HG03045 (cell line): ENCODE measurements around the gene NOS1AP.

ENCODE experiments used
- ATAC-seq: cut with Tn5 transposase; IDR thresholded peaks from one replicate; pipeline ENCODE4 v1.9.1; 2021; ENCODE audit warnings: mild to moderate bottlenecking, moderate library complexity; ENCODE audit not compliant: unreplicated experiment

NOS1AP gene

GRCh38 chr1:162214202-162214601, 144.7 kb downstream of the NOS1AP start:
- ATAC-seq: no peak

- ATAC-seq: no peak
Measured at GRCh38 chr1:162215902-162216301, 146.4 kb downstream of the NOS1AP start.

DNA sequence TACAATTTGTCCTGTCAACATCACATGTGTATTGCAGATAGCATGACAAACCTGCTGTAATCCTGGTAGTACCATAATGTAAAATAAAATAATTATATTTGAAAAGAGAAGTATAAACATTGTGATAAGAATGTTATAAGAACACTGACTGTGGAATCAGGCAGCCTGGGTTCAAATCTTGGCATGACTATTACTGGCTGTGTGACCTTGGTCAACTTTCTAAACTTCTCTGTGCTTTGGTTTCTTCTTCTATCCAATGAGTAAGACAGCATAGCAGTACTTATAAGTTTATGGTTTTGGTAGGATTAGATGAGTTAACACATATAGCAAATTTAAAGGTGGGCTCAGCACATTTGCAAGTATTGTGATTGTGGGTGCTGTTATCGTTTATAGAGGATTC, 147.1 kb downstream of the NOS1AP start:
- ATAC-seq: no peak

GRCh38 chr1:162217706-162218105, 148.2 kb downstream of the NOS1AP start:
- no peak for ATAC-seq

- no peak for ATAC-seq
Measured at GRCh38 chr1:162218546-162218945, 149.1 kb downstream of the NOS1AP start.

GRCh38 chr1:162218975-162219374, 149.5 kb downstream of the NOS1AP start:
- no peak for ATAC-seq

DNA sequence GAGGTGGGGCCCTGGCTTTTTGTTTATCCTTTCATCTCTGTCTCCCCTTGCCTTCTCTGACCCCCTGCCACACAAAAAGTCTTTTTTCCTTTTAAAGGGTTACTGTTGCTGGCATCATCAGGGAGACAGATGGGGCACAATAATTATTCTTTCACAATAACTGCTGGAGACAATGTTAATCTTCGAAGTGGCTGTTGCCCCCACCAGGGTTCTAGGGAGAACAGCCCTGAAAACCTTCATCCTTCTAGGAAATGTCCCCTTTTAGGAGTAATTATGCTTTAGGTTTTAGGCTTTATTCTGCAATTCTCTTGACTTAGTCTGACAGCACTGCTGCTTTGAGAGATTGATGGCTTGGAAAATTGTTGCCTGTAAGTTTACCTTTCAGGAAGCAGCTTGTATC, 150.0 kb downstream of the NOS1AP start:
- ATAC-seq: no peak

DNA sequence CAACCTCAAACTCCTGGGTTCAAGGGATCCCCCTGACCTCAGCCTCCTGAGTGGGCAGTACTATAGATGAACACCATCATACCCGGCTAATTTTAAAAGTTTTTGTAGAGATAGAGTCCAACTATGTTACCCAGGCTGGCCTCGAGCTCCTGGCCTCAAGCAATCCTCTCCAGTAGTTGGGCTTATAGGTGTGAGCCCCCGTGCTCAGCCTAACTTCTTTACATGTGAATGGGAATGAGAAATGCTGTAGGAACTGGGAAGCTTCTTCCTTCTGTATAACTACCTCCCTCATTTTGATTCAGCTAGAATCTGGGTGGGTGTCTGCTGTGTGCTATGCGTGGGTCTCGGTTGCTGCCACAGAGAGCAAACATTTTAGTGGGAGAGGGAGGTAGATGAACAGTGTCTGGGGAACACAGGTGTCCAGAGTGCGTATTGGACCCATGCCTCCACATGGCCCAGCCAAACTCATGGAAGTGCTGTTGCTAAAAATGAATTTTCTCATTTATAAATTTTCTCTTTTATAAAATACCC, 150.6 kb downstream of the NOS1AP start:
- ATAC-seq: no peak

DNA sequence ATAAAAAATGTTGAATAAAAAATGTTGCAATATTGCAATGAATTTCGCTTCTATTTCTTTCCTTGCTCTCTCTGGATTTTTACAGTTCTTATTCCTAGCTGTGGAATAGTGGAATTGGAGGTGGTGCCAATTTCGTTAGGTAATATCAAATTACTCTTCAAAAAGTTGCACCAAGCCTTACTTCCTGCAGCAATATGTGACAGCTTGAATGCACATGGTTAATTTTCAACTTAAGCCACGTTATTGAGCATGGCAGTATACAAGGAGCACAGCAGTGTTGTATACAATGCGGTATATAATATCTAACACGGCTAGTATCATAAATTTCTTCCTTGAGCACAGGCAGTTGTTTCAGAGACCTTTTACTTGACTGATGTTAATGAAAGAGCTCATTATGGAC, 152.5 kb downstream of the NOS1AP start:
- no peak for ATAC-seq

GRCh38 chr1:162222730-162223129, 153.2 kb downstream of the NOS1AP start:
- no peak for ATAC-seq

DNA sequence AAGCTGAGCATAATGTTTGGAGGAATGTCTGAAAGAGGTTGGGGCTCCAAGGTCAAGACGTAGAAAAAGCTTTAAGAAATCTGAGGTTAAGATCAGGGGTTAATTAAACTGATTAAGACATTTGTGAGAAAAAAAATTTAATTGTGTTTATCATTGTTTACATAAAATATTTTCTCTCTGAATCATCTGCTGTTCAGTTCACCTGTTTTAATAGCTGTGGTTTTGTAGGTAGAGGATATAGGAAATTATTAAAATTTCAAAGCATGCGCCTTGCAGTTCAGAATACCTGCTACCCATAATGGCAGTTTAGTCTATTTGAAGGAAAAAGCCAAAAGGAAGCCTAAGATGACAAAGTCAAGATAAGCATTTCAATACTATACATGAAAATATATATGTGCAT, 154.0 kb downstream of the NOS1AP start:
- no peak for ATAC-seq

GRCh38 chr1:162224267-162224666, 154.8 kb downstream of the NOS1AP start:
- ATAC-seq: no peak

- ATAC-seq: no peak
Measured at GRCh38 chr1:162228586-162228985, 159.1 kb downstream of the NOS1AP start.

DNA sequence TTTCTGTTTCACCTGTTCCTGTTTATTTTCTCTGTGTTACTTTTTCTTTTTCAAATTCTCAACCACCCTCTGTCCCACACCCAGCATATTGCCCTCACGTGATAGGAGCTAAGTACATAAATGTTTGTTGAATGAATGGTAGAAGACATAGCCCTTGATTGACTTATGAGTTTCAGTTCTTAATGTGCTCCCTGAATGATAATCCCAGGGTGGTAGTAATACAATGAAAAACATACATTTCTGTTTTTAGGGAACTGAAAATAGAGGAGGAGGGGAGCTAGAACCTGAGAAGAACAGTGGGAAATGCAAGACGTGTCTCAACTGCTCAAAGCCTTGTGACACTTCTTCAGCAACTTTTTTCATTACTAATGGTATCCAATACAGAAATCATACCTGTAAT, 160.1 kb downstream of the NOS1AP start:
- no peak for ATAC-seq

- ATAC-seq: no peak
Measured at GRCh38 chr1:162230096-162230495, 160.6 kb downstream of the NOS1AP start.

- ATAC-seq: no peak
Measured at GRCh38 chr1:162230517-162230916, 161.0 kb downstream of the NOS1AP start.

- ATAC-seq: no peak
Measured at GRCh38 chr1:162232034-162232711, 162.7 kb downstream of the NOS1AP start.

GRCh38 chr1:162233066-162233465, 163.6 kb downstream of the NOS1AP start:
- ATAC-seq: no peak

- ATAC-seq: no peak
Measured at GRCh38 chr1:162233937-162234336, 164.4 kb downstream of the NOS1AP start.

DNA sequence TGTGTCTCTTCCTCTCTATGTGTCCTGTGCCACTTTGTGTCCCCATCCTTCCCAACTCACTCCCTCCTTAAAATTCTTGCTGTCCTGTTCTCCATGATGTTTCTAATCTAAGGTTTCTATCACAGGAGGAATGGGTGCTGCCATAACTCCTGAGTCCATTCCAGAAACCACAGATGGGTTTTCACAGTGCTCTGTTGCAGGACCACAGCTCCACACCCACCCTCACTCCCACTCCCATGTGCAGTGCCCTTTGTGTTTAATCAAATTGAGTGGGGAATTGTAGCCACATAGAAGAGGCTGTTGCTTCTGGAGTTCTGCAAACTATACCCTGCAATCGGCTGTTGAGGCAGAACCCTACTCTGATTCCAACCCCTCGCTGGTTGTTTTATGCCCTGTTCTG, 165.1 kb downstream of the NOS1AP start:
- ATAC-seq: no peak

DNA sequence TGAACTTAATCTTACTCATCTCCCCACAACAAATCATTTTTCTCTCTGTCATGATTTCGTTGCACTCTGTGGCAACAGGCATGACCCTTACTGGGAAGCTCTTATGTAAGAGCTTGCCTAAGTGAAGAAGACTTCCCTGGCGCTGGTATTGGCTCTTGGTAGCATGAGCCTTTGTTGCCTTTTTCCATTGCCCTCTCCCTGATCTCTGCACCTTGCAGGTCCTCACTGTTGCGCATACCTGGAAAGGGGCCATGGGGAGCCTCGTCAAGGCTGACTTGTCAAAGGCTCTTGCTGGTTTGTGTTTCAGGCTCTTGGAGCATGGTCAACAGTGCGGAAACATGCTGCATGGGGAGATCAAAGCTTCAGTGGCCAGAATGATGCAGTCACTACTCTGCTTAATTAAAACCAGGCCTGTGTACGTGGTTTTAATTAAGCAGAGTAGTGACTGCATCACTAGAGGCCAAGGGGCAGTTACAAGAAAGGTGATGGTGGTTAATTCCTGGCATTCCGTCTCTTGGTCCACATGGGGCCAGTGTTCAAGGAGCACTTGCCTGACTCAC, 165.8 kb downstream of the NOS1AP start:
- no peak for ATAC-seq

- ATAC-seq: no peak
Measured at GRCh38 chr1:162236201-162236600, 166.7 kb downstream of the NOS1AP start.

GRCh38 chr1:162236618-162237017, 167.1 kb downstream of the NOS1AP start:
- ATAC-seq: no peak
